Measurements from ENCODE around the gene AP5Z1.

GRCh38 chr7:4770886-4771285 lies 4.5 kb upstream of the AP5Z1 start:
- TF ChIP-seq CTCF (IDR thresholded peaks at IDR 0.05) (no peak), ZFX (IDR thresholded peaks at IDR 0.05; ENCODE audit: borderline replicate concordance) (no peak)
